Pancreas (tissue), 10 donors: ENCODE data around the gene RHAG. TPM values are rescaled to one million over a fixed set of nuclear protein-coding genes. Genes with fewer than 3 reads are reported as not detected.
"Not testable (repeated sequence)": the region's sequence is repeated elsewhere in the genome, so short reads cannot be mapped to it uniquely, and the experiment has no call there.

ENCODE experiments used
- ATAC-seq, 4 donors: fragments of 200-7000 bp; cut with Tn5 transposase; one replicate each; pipeline versions ENCODE4 v1.8.0 to v1.9.1; 2020; ENCODE audit warnings: mild to moderate bottlenecking in 4 of 4, moderate library complexity in 4 of 4
- DNase-seq, 6 donors: peaks; one replicate each; pipeline ENCODE4 v3.0.0-alpha.2; 2020
- FAIRE-seq: peaks from 2 replicates; lab custom pipeline; 2012; peaks lifted over from hg19 to GRCh38; lab: Jason Lieb, UNC
- H3K27ac ChIP-seq, 4 donors: fragments of 200-600 bp; sonication (generic); 1 replicate in 3 of 4; 2 replicates in 1 of 4; pipeline versions ENCODE4 v1.5.0 to v1.8.0; 2020
- H3K27me3 ChIP-seq, 4 donors: fragments of 200-600 bp; one replicate each; pipeline ENCODE4 v1.8.0; 2021
- H3K36me3 ChIP-seq, 3 donors: fragments of 200-600 bp; sonication (generic) in 1 of 3; one replicate each; pipeline versions ENCODE4 v1.5.0 to v1.8.0; 2020 to 2021
- H3K4me1 ChIP-seq, 3 donors: fragments of 200-600 bp; one replicate each; pipeline ENCODE4 v1.8.0; 2021
- H3K4me3 ChIP-seq, 4 donors: fragments of 200-600 bp; sonication (generic) in 2 of 4; one replicate each; pipeline versions ENCODE4 v1.5.0 to v1.8.0; 2020 to 2021
- H3K9me3 ChIP-seq, 4 donors: fragments of 200-600 bp; one replicate each; pipeline ENCODE4 v1.8.0; 2021
- WGBS, 2 donors: extraction: QIAGEN DNeasy Blood & Tissue Kit; methylation state at CpG; one replicate each; pipeline ENCODE4 v1.1.7; 2013; 5-methylcytosine and 5-hydroxymethylcytosine counted together
- intact Hi-C, 3 donors: fragments of 100-400 bp; cut with DNase I; formaldehyde crosslinking; loops; one replicate each; pipeline versions ENCODE4 v1.11.1 to v1.14.2; 2022
- polyA plus RNA-seq, 2 donors: library from polyadenylated mRNA; stranded (reverse); fragments of 200-250 nt; gene quantifications; one replicate each; pipeline ENCODE4 v1.2.3, GENCODE V29; 2013
- total RNA-seq, 6 donors: library from RNA; stranded (reverse); fragmentation: NEBNext Ultra II Directional in 4 of 6; extraction: Animal tissue kit (Norgen Biotek cat#: 25700) in 4 of 6; gene quantifications; one replicate each; pipeline versions ENCODE4 v1.2.1 to v1.2.4, GENCODE V29; 2021 to 2023
- TF ChIP-seq, protein P1 (sequence below), 4 donors: fragments of 200-600 bp; sonication (generic) in 3 of 4; IDR thresholded peaks; one replicate each; pipeline versions ENCODE4 v1.5.0 to v1.8.0; 2021; ENCODE audit warnings: antibody characterized with exemption in 4 of 4
- donor health status: healthy with polysubstance abuse.
- donor health status: DM: no; HTN: no; CAD: no; lungs with moderate emphysema.
- donor health status: DM: no; HTN: no; CAD: no.
- donor health status: control.
- donor health status: control.
- donor health status: Bipolar disorder and iron deficiency.
- donor health status: DM: yes; HTN: yes; CAD: no.
- donor health status: DM: no; HTN: no; CAD: no.
- donor health status: DM: no; HTN: no; CAD: no.
- donor health status: DM: yes; HTN: yes; CAD: no.

Gene RHAG
- total and polyA plus RNA-seq, 8 donors = 0.28 TPM; not detected in 7

DNA sequence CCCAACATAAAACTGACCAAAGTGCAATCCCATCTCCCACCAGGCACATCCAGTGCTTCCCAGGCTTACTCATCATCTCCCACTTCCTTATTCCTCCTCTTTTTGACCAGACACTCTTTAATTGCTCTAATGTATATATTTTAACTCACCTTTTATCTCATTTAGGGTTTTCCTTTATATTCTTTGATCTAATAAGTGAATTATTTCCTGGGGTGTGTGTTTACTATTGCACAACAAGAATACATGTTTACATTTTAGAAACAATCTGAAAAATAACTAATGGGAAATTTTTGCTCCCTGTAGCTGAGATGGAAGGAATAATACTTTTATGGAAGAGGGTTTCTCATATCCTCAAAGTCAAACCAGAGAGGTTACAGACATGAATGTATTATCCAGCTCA lies 18.4 kb downstream of the RHAG start:
- Histone ChIP-seq H3K36me3 (no peaks in the 10 kb centered on the region), H3K27me3 (no peaks in the 10 kb centered on the region), H3K4me3 (no peak overlapping the region), H3K9me3 (no peaks in the 10 kb centered on the region), H3K4me1 (no peaks in the 10 kb centered on the region), H3K27ac (no peak overlapping the region)
- ATAC-seq (no peak), FAIRE-seq (no peak), DNase-seq (no peak)
- intact Hi-C loops = no loop called here
- TF ChIP-seq, protein P1, sequence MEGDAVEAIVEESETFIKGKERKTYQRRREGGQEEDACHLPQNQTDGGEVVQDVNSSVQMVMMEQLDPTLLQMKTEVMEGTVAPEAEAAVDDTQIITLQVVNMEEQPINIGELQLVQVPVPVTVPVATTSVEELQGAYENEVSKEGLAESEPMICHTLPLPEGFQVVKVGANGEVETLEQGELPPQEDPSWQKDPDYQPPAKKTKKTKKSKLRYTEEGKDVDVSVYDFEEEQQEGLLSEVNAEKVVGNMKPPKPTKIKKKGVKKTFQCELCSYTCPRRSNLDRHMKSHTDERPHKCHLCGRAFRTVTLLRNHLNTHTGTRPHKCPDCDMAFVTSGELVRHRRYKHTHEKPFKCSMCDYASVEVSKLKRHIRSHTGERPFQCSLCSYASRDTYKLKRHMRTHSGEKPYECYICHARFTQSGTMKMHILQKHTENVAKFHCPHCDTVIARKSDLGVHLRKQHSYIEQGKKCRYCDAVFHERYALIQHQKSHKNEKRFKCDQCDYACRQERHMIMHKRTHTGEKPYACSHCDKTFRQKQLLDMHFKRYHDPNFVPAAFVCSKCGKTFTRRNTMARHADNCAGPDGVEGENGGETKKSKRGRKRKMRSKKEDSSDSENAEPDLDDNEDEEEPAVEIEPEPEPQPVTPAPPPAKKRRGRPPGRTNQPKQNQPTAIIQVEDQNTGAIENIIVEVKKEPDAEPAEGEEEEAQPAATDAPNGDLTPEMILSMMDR (IDR thresholded peaks at IDR 0.05) = no peak

DNA sequence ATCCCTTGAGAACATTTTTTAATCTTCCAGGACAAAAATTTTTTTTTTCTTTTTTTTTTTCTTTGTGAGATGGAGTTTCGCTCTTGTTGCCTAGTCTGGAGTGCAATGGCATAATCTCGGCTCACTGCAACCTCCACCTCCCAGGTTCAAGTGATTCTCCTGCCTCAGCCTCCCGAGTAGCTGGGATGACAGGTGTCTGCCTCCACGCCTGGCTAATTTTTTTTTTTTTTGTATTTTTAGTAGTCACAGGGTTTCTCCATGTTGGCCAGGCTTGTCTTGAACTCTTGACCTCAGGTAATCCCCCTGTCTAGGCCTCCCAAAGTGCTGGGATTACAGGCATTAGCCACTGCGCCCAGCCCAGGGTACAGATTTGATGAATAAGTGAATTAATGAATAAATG lies 22.5 kb downstream of the RHAG start:
- ATAC-seq, FAIRE-seq, H3K4me1 ChIP-seq, H3K27ac ChIP-seq, intact Hi-C loops, H3K36me3 ChIP-seq, DNase-seq, H3K9me3 ChIP-seq, H3K27me3 ChIP-seq, H3K4me3 ChIP-seq: not testable (repeated sequence)
- 70 to 77% methylated on average over 5 of the region's 5 CpGs for WGBS, 2 donors

DNA sequence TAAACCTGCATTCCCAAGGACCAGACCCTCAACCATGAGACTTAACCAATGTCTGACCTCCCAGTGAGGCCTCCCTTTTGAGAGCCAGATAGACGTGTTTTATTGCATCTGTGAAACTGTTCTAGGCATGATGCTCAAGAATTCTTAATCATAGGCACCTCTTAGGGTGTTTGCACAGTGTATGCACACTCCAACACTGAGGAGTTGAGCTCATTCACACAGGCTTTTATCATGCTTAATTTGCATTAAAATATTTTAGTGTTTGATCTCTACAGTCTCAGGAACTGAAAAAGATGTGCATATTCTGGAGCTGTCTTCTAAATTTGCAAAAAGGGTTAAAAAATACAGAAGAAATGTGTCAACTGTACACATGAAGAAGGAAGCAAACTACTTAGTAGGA lies 27.4 kb downstream of the RHAG start:
- Histone ChIP-seq H3K4me3 (no peak overlapping the region), H3K36me3 (no peaks in the 10 kb centered on the region), H3K27ac (no peak overlapping the region), H3K9me3 (no peaks in the 10 kb centered on the region), H3K27me3 (peaks cover 0 to 3% (median 0%) of the 10 kb centered on the region in 4 donors), H3K4me1 (no peaks in the 10 kb centered on the region)
- TF ChIP-seq, protein P1 (IDR thresholded peaks at IDR 0.05) = no peak
- WGBS, 2 donors = 59 to 63% methylated on average over 1 of the region's 1 CpG
- ATAC-seq = no peak
- intact Hi-C loops = loop anchor here in 2 of 3 donors (5.0 to 10.0 kb wide), 2 partner anchors 74 to 77 kb away; no protein-coding TSS in a partner anchor
- no peak for DNase-seq
- no peak for FAIRE-seq

DNA sequence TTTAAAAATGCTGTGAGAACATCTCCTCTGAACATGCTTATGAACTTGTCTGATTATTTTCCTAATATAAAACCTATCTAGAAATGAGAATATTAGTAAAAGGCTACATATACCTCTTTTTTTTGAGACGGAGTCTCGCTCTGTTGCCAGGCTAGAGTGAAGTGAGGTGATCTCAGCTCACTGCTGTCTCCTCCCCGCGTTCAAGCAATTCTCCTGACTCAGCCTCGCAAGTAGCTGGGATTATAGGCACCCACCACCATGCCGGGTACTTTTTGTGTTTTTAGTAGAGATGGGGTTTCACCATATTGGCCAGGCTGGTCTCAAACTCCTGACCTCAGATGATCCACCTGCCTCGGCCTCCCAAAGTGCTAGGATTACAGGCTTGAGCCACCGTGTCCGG lies 28.4 kb downstream of the RHAG start:
- H3K4me3 ChIP-seq, ATAC-seq, FAIRE-seq, H3K27ac ChIP-seq, H3K4me1 ChIP-seq, H3K27me3 ChIP-seq, H3K36me3 ChIP-seq, H3K9me3 ChIP-seq, DNase-seq: not testable (repeated sequence)
- WGBS, 2 donors = 74 to 84% methylated on average over 9 of the region's 9 CpGs
- intact Hi-C loops = loop anchor here in 2 of 3 donors (5.0 to 10.0 kb wide), 2 partner anchors 73 to 76 kb away; no protein-coding TSS in a partner anchor

DNA sequence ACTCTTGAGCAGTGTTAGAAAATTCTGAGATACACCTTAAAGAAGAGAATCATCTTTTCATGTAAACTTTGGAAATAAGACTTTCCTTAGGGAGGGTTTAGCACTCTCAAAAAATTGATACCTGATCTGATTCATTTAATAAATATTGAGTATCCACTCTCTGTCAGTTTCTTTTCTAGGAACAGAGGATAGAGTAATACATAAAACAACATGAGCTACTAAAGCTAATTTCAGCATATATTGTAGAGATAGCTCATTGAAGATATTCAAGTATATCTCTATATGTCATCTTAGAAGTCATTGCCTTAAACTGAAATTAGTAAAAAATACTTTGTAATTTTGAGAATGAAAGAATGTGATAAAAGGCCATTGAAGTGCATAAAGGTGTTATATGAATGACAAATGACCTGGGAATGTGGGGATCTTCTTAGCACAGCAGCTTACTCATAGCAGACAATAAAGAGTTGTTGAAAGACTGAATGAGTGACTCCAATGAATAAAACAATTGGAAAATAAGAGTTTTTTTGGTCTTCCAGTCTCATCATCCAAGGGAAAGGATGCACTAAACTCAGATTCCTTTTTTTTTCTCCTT lies 29.2 kb downstream of the RHAG start:
- Histone ChIP-seq H3K36me3 (no peaks in the 10 kb centered on the region), H3K9me3 (no peaks in the 10 kb centered on the region), H3K27me3 (peaks cover 0 to 3% (median 0%) of the 10 kb centered on the region in 4 donors), H3K4me3 (no peak overlapping the region), H3K4me1 (no peaks in the 10 kb centered on the region), H3K27ac (no peak overlapping the region)
- no peak for DNase-seq
- ATAC-seq = no peak
- FAIRE-seq = no peak
- TF ChIP-seq, protein P1 (IDR thresholded peaks at IDR 0.05) = no peak
- intact Hi-C loops = loop anchor here in 2 of 3 donors (5.0 to 10.0 kb wide), 2 partner anchors 73 to 75 kb away; no protein-coding TSS in a partner anchor

DNA sequence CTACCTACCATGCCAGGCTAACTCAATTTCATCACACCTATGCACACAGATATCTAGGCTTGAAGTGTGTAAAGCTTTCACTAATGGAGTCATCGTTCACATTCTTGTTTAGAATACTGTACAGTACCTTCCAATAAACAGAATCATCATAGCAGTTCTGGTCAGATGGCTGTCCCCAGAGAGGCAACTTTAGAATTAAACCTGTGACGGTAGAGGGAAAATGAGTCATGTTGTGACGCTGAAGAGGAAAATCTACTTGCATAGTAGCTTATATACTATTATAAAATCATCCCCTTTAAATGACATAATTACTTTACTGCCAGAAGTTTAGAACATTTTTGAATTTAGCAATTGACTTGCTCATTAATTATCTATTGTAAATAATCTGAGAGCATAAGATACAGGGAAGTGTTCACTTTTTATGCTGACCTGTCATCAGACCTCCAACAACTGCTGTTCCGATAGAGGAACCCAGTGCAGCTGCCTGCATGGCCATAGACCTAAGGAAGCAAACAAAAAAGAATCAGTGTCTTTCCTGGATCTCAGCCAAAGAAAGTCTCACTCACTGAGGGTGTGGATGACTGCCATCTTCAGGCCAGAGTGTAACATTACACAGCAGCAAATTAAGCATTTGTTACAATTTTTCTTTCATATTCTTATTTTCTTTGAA lies 29.8 kb downstream of the RHAG start:
- Histone ChIP-seq H3K9me3 (no peaks in the 10 kb centered on the region), H3K27ac (no peak overlapping the region), H3K36me3 (no peaks in the 10 kb centered on the region), H3K27me3 (peaks cover 0 to 3% (median 0%) of the 10 kb centered on the region in 4 donors), H3K4me1 (no peaks in the 10 kb centered on the region), H3K4me3 (no peak overlapping the region)
- DNase-seq (peak in 4 of 6 donors; percentile 12 to 41 (median 22)), ATAC-seq (peak; percentile 76 to 97 (median 94)), FAIRE-seq (peak; percentile 91)
- intact Hi-C loops = loop anchor here in 2 of 3 donors (5.0 to 10.0 kb wide), 2 partner anchors 72 to 75 kb away; no protein-coding TSS in a partner anchor
- WGBS, 2 donors = 18 to 20% methylated on average over 4 of the region's 4 CpGs
- TF ChIP-seq, protein P1 (IDR thresholded peaks at IDR 0.05) = peak; percentile 68 to 81 (median 76)

DNA sequence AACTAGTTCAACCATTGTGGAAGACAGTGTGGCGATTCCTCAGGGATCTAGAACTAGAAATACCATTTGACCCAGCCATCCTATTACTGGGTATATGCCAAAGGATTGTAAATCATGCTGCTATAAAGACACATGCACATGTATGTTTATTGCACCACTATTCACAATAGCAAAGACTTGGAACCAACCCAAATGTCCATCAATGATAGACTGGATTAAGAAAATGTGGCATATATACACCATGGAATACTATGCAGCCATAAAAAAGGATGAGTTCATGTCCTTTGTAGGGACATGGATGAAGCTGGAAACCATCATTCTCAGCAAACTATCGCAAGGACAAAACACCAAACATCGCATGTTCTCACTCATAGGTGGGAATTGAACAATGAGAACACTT lies 32.6 kb downstream of the RHAG start:
- not testable (repeated sequence) for H3K36me3 ChIP-seq, H3K9me3 ChIP-seq, ATAC-seq, H3K27me3 ChIP-seq, H3K27ac ChIP-seq, DNase-seq, H3K4me3 ChIP-seq, FAIRE-seq, H3K4me1 ChIP-seq
- WGBS, 2 donors = 90 to 93% methylated on average over 2 to 3 of the region's 3 CpGs
- intact Hi-C loops = loop anchor here in 1 of 3 donors (10.0 kb wide), 1 partner anchor 69 kb away; no protein-coding TSS in a partner anchor

DNA sequence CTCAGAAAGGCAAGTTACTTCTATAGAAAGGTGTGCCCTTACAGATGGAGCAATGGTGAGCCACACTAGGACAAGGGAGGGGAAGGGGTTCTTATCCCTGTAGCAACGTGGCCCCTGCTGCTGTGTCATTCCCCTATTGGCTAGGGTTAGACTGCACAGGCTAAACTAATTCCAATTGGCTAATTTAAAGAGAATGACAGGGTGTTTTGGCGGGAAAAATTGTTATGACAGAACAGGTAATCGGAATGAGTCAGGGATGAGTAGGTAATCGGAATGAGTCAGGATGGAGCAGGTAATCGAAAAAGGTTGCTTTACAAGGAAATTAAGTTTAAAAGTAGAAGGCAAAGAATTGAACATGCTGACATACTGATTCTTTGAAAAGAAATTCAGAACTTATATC lies 49.4 kb downstream of the RHAG start:
- intact Hi-C loops, H3K36me3 ChIP-seq: not testable (repeated sequence)
- 81 to 83% methylated on average over 5 of the region's 5 CpGs for WGBS, 2 donors

More for the DNA sequence above, 49.4 kb downstream of the RHAG start:
- ATAC-seq, H3K4me1 ChIP-seq, H3K27ac ChIP-seq, H3K27me3 ChIP-seq, FAIRE-seq, H3K9me3 ChIP-seq, H3K4me3 ChIP-seq, DNase-seq: not testable (repeated sequence)
